Measurements from ENCODE around the gene NCKAP5.

GRCh38 chr2:133448195-133448594, 120.1 kb downstream of the NCKAP5 start:
- TF ChIP-seq CTCF (IDR thresholded peaks at IDR 0.05), result no peak
- no peak for TF ChIP-seq POLR2A (IDR thresholded peaks at IDR 0.05)
